WTC11 (cell line): ENCODE data around the gene RPP40. TPM values are rescaled to one million over a fixed set of nuclear protein-coding genes. Genes with fewer than 3 reads are reported as not detected.

ENCODE experiments used
- ATAC-seq: fragments of 200-7000 bp; cut with Tn5 transposase; 2 replicates; pipeline ENCODE4 v1.10.0; 2021; ENCODE audit warnings: mild to moderate bottlenecking, moderate library complexity
- CTCF ChIA-PET: fragments of 300-600 bp; sonication (Branson Sonifier 250); formaldehyde crosslinking; loops from one replicate; lab custom pipeline; 2021; ENCODE audit warnings: antibody characterized with exemption; lab: Charles Lee
- POLR2A ChIA-PET: fragments of 350-600 bp; sonication (Branson Sonifier 250); formaldehyde crosslinking; loops from one replicate; lab custom pipeline; 2021; ENCODE audit warnings: antibody characterized with exemption; lab: Charles Lee
- DNase-seq: peaks from one replicate; pipeline ENCODE4 v3.0.0; 2021; ENCODE audit warnings: low spot score
- H3K27ac Mint-ChIP-seq: 2 replicates; pipeline ENCODE4 v1.8.0; 2021; ENCODE audit warnings: mixed read lengths
- H3K27me3 Mint-ChIP-seq: 2 replicates; pipeline ENCODE4 v1.8.0; 2021; ENCODE audit warnings: low read depth, mild to moderate bottlenecking, moderate library complexity, mixed read lengths
- H3K36me3 Mint-ChIP-seq: 2 replicates; pipeline ENCODE4 v1.8.0; 2021; ENCODE audit warnings: mixed read lengths
- H3K4me1 Mint-ChIP-seq: 2 replicates; pipeline ENCODE4 v1.8.0; 2022; ENCODE audit warnings: mixed read lengths
- H3K4me3 Mint-ChIP-seq: 2 replicates; pipeline ENCODE4 v1.8.0; 2021; ENCODE audit warnings: mild to moderate bottlenecking, moderate library complexity, mixed read lengths
- H3K9me3 Mint-ChIP-seq: 2 replicates; pipeline ENCODE4 v1.8.0; 2021; ENCODE audit warnings: mixed read lengths
- ATF2 ChIP-seq: sonication (generic); formaldehyde crosslinking; IDR thresholded peaks from 2 replicates; pipeline ENCODE4 v1.8.1; 2022; ENCODE audit warnings: low read depth, missing genetic modification reagents, borderline replicate concordance
- CBFB ChIP-seq: sonication (generic); formaldehyde crosslinking; IDR thresholded peaks from 2 replicates; pipeline ENCODE4 v1.8.1; 2022; ENCODE audit warnings: mild to moderate bottlenecking, low read depth, missing genetic modification reagents
- CREM ChIP-seq: sonication (generic); formaldehyde crosslinking; IDR thresholded peaks from 2 replicates; pipeline ENCODE4 v1.8.1; 2022; ENCODE audit warnings: mild to moderate bottlenecking, missing genetic modification reagents, moderate library complexity
- ESRRA ChIP-seq: sonication (generic); formaldehyde crosslinking; IDR thresholded peaks from 2 replicates; pipeline ENCODE4 v1.8.1; 2022; ENCODE audit warnings: mild to moderate bottlenecking, missing genetic modification reagents, borderline replicate concordance
- GABPB1 ChIP-seq: sonication (generic); formaldehyde crosslinking; IDR thresholded peaks from 2 replicates; pipeline ENCODE4 v1.8.1; 2023; ENCODE audit warnings: mild to moderate bottlenecking, missing genetic modification reagents
- NFE2L1 ChIP-seq: sonication (generic); formaldehyde crosslinking; IDR thresholded peaks from 2 replicates; pipeline ENCODE4 v1.8.1; 2023; ENCODE audit warnings: missing genetic modification reagents
- NFYB ChIP-seq: sonication (generic); formaldehyde crosslinking; conservative IDR thresholded peaks from 2 replicates; pipeline ENCODE4 v1.8.0; 2022; ENCODE audit warnings: low read depth, missing genetic modification reagents
- RORB ChIP-seq: fragments of 250-450 bp; sonication (Bioruptor Pico); IDR thresholded peaks from 2 replicates; pipeline ENCODE4 v1.9.0; 2021; ENCODE audit warnings: mild to moderate bottlenecking
- TEAD1 ChIP-seq: sonication (generic); formaldehyde crosslinking; IDR thresholded peaks from 2 replicates; pipeline ENCODE4 v1.8.0; 2022; ENCODE audit warnings: mild to moderate bottlenecking, missing genetic modification reagents
- TP53 ChIP-seq: sonication (generic); formaldehyde crosslinking; IDR thresholded peaks from 2 replicates; pipeline ENCODE4 v1.8.1; 2023; ENCODE audit warnings: mild to moderate bottlenecking, missing genetic modification reagents
- ZBTB21 ChIP-seq: sonication (generic); formaldehyde crosslinking; IDR thresholded peaks from 2 replicates; pipeline ENCODE4 v1.8.1; 2023; ENCODE audit warnings: mild to moderate bottlenecking, missing genetic modification reagents, borderline replicate concordance
- ZNF121 ChIP-seq: sonication (generic); formaldehyde crosslinking; IDR thresholded peaks from 2 replicates; pipeline ENCODE4 v1.8.0; 2023; ENCODE audit warnings: missing genetic modification reagents
- ZNF416 ChIP-seq: fragments of 250-450 bp; sonication (Bioruptor Pico); IDR thresholded peaks from 2 replicates; pipeline ENCODE4 v1.9.0; 2021; ENCODE audit warnings: mild to moderate bottlenecking, inconsistent platforms
- total RNA-seq: library from RNA; stranded (reverse); gene quantifications from 3 replicates; pipeline ENCODE4 v1.2.3, GENCODE V29; 2021
- TF ChIP-seq, protein P1 (sequence below): sonication (generic); formaldehyde crosslinking; IDR thresholded peaks from 2 replicates; pipeline ENCODE4 v1.8.0; 2023; ENCODE audit warnings: missing genetic modification reagents
- TF ChIP-seq, protein P2 (sequence below): sonication (generic); formaldehyde crosslinking; IDR thresholded peaks from 2 replicates; pipeline ENCODE4 v1.8.0; 2023; ENCODE audit warnings: mild to moderate bottlenecking, missing genetic modification reagents
- TF ChIP-seq, protein P3 (sequence below): fragments of 250-450 bp; sonication (Bioruptor Pico); IDR thresholded peaks from 2 replicates; pipeline ENCODE4 v1.9.0; 2021; ENCODE audit warnings: moderate library complexity, mild to moderate bottlenecking, inconsistent platforms, borderline replicate concordance
- TF ChIP-seq, protein P4 (sequence below): sonication (generic); formaldehyde crosslinking; IDR thresholded peaks from 2 replicates; pipeline ENCODE4 v1.8.1; 2023; ENCODE audit warnings: mild to moderate bottlenecking, missing genetic modification reagents, borderline replicate concordance
- TF ChIP-seq, protein P5 (sequence below): fragments of 200-600 bp; IDR thresholded peaks from 2 replicates; pipeline ENCODE4 v1.8.0; 2022; ENCODE audit warnings: antibody characterized with exemption
- TF ChIP-seq, protein P6 (sequence below): sonication (generic); formaldehyde crosslinking; IDR thresholded peaks from 2 replicates; pipeline ENCODE4 v1.8.0; 2022; ENCODE audit warnings: mild to moderate bottlenecking, missing genetic modification reagents
- TF ChIP-seq, protein P7 (sequence below): sonication (generic); formaldehyde crosslinking; IDR thresholded peaks from 2 replicates; pipeline ENCODE4 v1.8.1; 2022; ENCODE audit warnings: low read depth, mild to moderate bottlenecking, moderate library complexity, missing genetic modification reagents, borderline replicate concordance

The RPP40 gene
- total RNA-seq, 1 experiment from 2014 or later = 12.2 TPM

DNA sequence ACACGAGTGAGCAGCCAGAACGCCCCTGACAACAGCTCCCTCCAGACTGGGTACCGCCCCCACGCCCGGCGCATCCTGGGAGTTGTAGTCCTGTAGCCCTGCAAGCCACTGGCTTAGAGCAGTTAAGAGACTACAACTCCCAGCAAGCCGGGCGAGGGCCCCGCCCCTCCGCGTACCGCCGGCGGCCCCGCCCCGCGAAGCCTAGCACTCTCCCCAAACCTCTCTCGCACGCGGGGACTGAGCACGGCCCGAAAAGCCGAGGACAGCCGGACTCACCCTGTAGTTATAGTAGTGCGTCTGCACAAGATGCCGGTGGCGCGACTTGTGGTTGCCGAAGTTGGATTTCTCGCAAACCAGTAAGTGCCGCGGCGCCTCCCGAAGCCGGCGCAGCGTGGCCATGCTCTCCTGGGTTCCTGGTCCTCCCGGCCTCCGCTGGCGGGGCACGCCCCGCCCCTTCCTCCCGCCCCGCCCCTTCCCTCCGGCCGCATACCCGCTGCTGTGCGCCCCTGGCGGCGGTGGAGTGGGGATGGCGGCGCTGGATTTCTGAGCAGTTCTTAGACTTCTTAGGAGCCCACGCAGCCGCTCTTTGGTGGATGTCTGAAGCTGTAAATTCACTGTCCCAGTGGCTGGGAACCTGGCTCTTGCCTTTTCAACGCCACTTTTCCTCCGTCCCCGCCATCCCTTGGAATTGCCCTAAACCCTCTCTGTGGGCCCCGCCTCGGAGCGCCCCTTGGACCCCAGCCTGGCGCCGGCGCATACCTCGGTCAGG lies at the start of gene RPP40 (continued):
- TF ChIP-seq, protein P1, sequence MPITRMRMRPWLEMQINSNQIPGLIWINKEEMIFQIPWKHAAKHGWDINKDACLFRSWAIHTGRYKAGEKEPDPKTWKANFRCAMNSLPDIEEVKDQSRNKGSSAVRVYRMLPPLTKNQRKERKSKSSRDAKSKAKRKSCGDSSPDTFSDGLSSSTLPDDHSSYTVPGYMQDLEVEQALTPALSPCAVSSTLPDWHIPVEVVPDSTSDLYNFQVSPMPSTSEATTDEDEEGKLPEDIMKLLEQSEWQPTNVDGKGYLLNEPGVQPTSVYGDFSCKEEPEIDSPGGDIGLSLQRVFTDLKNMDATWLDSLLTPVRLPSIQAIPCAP (CRISPR knock-in tag) = 0 out of 2 replicates have a peak, but pooled peaks have one; percentile 50
- TF ChIP-seq, protein P2, sequence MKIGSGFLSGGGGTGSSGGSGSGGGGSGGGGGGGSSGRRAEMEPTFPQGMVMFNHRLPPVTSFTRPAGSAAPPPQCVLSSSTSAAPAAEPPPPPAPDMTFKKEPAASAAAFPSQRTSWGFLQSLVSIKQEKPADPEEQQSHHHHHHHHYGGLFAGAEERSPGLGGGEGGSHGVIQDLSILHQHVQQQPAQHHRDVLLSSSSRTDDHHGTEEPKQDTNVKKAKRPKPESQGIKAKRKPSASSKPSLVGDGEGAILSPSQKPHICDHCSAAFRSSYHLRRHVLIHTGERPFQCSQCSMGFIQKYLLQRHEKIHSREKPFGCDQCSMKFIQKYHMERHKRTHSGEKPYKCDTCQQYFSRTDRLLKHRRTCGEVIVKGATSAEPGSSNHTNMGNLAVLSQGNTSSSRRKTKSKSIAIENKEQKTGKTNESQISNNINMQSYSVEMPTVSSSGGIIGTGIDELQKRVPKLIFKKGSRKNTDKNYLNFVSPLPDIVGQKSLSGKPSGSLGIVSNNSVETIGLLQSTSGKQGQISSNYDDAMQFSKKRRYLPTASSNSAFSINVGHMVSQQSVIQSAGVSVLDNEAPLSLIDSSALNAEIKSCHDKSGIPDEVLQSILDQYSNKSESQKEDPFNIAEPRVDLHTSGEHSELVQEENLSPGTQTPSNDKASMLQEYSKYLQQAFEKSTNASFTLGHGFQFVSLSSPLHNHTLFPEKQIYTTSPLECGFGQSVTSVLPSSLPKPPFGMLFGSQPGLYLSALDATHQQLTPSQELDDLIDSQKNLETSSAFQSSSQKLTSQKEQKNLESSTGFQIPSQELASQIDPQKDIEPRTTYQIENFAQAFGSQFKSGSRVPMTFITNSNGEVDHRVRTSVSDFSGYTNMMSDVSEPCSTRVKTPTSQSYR (CRISPR knock-in tag) = peak; percentile 16; the same call in 1 of the 2 replicates
- TF ChIP-seq ESRRA (CRISPR knock-in tag) (no peak; the same call in 1 of the 2 replicates), NFYB (CRISPR knock-in tag) (no peak), CBFB (CRISPR knock-in tag) (no peak), NFE2L1 (no peak), ATF2 (no peak), TP53 (CRISPR knock-in tag) (no peak), CREM (CRISPR knock-in tag) (peak; percentile 65; the same call in 1 of the 2 replicates), TEAD1 (CRISPR knock-in tag) (peak; percentile 91)
- TF ChIP-seq, protein P3, sequence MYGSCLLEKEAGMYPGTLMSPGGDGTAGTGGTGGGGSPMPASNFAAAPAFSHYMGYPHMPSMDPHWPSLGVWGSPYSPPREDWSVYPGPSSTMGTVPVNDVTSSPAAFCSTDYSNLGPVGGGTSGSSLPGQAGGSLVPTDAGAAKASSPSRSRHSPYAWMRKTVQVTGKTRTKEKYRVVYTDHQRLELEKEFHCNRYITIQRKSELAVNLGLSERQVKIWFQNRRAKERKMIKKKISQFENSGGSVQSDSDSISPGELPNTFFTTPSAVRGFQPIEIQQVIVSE (CRISPR knock-in tag) = no peak
- TF ChIP-seq, all 79 proteins: peak for 19

GRCh38 chr6:5053038-5053437 lies 49.2 kb upstream of the RPP40 start:
- no peak overlapping the region for H3K4me3 Mint-ChIP-seq
- ChIA-PET POLR2A (no interaction called here), CTCF (interaction anchor here (0.8 kb wide), 1 partner anchor 22 kb away, joined by 3 read pairs; no protein-coding TSS in a partner anchor)
- H3K36me3 Mint-ChIP-seq = peaks cover 20% of the 10 kb centered on the region
- no peak overlapping the region for H3K27ac Mint-ChIP-seq
- no peak for ATAC-seq
- peaks cover 44% of the 10 kb centered on the region for H3K9me3 Mint-ChIP-seq
- H3K27me3 Mint-ChIP-seq = peaks cover 4% of the 10 kb centered on the region
- DNase-seq = no peak
- H3K4me1 Mint-ChIP-seq = peaks cover 9% of the 10 kb centered on the region
- TF ChIP-seq, protein P4, sequence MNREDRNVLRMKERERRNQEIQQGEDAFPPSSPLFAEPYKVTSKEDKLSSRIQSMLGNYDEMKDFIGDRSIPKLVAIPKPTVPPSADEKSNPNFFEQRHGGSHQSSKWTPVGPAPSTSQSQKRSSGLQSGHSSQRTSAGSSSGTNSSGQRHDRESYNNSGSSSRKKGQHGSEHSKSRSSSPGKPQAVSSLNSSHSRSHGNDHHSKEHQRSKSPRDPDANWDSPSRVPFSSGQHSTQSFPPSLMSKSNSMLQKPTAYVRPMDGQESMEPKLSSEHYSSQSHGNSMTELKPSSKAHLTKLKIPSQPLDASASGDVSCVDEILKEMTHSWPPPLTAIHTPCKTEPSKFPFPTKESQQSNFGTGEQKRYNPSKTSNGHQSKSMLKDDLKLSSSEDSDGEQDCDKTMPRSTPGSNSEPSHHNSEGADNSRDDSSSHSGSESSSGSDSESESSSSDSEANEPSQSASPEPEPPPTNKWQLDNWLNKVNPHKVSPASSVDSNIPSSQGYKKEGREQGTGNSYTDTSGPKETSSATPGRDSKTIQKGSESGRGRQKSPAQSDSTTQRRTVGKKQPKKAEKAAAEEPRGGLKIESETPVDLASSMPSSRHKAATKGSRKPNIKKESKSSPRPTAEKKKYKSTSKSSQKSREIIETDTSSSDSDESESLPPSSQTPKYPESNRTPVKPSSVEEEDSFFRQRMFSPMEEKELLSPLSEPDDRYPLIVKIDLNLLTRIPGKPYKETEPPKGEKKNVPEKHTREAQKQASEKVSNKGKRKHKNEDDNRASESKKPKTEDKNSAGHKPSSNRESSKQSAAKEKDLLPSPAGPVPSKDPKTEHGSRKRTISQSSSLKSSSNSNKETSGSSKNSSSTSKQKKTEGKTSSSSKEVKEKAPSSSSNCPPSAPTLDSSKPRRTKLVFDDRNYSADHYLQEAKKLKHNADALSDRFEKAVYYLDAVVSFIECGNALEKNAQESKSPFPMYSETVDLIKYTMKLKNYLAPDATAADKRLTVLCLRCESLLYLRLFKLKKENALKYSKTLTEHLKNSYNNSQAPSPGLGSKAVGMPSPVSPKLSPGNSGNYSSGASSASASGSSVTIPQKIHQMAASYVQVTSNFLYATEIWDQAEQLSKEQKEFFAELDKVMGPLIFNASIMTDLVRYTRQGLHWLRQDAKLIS = no peak
- no peak for TF ChIP-seq ZNF121
- TF ChIP-seq, protein P5, sequence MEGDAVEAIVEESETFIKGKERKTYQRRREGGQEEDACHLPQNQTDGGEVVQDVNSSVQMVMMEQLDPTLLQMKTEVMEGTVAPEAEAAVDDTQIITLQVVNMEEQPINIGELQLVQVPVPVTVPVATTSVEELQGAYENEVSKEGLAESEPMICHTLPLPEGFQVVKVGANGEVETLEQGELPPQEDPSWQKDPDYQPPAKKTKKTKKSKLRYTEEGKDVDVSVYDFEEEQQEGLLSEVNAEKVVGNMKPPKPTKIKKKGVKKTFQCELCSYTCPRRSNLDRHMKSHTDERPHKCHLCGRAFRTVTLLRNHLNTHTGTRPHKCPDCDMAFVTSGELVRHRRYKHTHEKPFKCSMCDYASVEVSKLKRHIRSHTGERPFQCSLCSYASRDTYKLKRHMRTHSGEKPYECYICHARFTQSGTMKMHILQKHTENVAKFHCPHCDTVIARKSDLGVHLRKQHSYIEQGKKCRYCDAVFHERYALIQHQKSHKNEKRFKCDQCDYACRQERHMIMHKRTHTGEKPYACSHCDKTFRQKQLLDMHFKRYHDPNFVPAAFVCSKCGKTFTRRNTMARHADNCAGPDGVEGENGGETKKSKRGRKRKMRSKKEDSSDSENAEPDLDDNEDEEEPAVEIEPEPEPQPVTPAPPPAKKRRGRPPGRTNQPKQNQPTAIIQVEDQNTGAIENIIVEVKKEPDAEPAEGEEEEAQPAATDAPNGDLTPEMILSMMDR = no peak
- TF ChIP-seq, protein P6, sequence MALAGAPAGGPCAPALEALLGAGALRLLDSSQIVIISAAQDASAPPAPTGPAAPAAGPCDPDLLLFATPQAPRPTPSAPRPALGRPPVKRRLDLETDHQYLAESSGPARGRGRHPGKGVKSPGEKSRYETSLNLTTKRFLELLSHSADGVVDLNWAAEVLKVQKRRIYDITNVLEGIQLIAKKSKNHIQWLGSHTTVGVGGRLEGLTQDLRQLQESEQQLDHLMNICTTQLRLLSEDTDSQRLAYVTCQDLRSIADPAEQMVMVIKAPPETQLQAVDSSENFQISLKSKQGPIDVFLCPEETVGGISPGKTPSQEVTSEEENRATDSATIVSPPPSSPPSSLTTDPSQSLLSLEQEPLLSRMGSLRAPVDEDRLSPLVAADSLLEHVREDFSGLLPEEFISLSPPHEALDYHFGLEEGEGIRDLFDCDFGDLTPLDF = no peak
- TF ChIP-seq, protein P7, sequence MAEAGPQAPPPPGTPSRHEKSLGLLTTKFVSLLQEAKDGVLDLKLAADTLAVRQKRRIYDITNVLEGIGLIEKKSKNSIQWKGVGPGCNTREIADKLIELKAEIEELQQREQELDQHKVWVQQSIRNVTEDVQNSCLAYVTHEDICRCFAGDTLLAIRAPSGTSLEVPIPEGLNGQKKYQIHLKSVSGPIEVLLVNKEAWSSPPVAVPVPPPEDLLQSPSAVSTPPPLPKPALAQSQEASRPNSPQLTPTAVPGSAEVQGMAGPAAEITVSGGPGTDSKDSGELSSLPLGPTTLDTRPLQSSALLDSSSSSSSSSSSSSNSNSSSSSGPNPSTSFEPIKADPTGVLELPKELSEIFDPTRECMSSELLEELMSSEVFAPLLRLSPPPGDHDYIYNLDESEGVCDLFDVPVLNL (CRISPR knock-in tag) = no peak
- no peak for TF ChIP-seq RORB (CRISPR knock-in tag)
- TF ChIP-seq, protein P3 (CRISPR knock-in tag) = no peak
- TF ChIP-seq GABPB1 (CRISPR knock-in tag) = no peak
- TF ChIP-seq NFE2L1 = no peak
- TF ChIP-seq ZNF416 = no peak
- no peak for TF ChIP-seq ZBTB21
